CD8-positive, alpha-beta memory T cell (primary cell): ENCODE data around the gene ADORA3. TPM values are rescaled to one million over a fixed set of nuclear protein-coding genes. Genes with fewer than 3 reads are reported as not detected.

Experiments used
- CTCF ChIA-PET: fragments of 350-600 bp; sonication (Branson Sonifier 250); formaldehyde crosslinking; loops from one replicate; lab custom pipeline; 2021; ENCODE audit warnings: antibody characterized with exemption; lab: Charles Lee
- POLR2A ChIA-PET: fragments of 350-600 bp; sonication (Branson Sonifier 250); formaldehyde crosslinking; loops from one replicate; lab custom pipeline; 2021; ENCODE audit warnings: antibody characterized with exemption; lab: Charles Lee
- DNase-seq, 5 donors: peaks; one replicate each; pipeline versions ENCODE4 v3.0.0 to v3.0.0-alpha.2; 2020 to 2022; ENCODE audit warnings: mixed read lengths in 1 of 5
- H3K27ac ChIP-seq: one replicate; pipeline ENCODE4 v1.7.0; 2013; ENCODE audit warnings: low read depth, mild to moderate bottlenecking, low read length, moderate library complexity
- H3K27me3 ChIP-seq: 2 replicates; pipeline ENCODE4 v1.7.0; 2013; ENCODE audit warnings: low read length, mild to moderate bottlenecking; ENCODE audit not compliant: insufficient read depth, poor library complexity, severe bottlenecking
- H3K36me3 ChIP-seq: 2 replicates; pipeline ENCODE4 v1.7.0; 2013; ENCODE audit warnings: mild to moderate bottlenecking, low read length, moderate library complexity; ENCODE audit not compliant: insufficient read depth
- H3K4me1 ChIP-seq: 2 replicates; pipeline ENCODE4 v1.7.0; 2013; ENCODE audit warnings: mild to moderate bottlenecking, low read length, moderate library complexity; ENCODE audit not compliant: insufficient read depth
- H3K4me3 ChIP-seq: 2 replicates; pipeline ENCODE4 v1.7.0; 2013; ENCODE audit warnings: mild to moderate bottlenecking, low read length
- H3K9me3 ChIP-seq: 2 replicates; pipeline ENCODE4 v1.7.0; 2013; ENCODE audit warnings: mild to moderate bottlenecking, low read length
- H3K27ac Mint-ChIP-seq, 8 donors: one replicate each; pipeline ENCODE4 v1.8.0; 2020 to 2021; ENCODE audit warnings: mixed read lengths in 8 of 8, mild to moderate bottlenecking in 6 of 8, inconsistent platforms in 3 of 8, moderate library complexity in 3 of 8
- H3K27me3 Mint-ChIP-seq, 2 donors: one replicate each; pipeline ENCODE4 v1.8.0; 2020 to 2021; ENCODE audit warnings: mixed read lengths in 2 of 2, mild to moderate bottlenecking in 1 of 2, moderate library complexity in 1 of 2
- H3K36me3 Mint-ChIP-seq, 3 donors: one replicate each; pipeline ENCODE4 v1.8.0; 2020 to 2021; ENCODE audit warnings: mixed read lengths in 3 of 3, inconsistent platforms in 1 of 3, mild to moderate bottlenecking in 1 of 3
- H3K4me1 Mint-ChIP-seq, 3 donors: one replicate each; pipeline ENCODE4 v1.8.0; 2020 to 2021; ENCODE audit warnings: mixed read lengths in 3 of 3, inconsistent platforms in 1 of 3, mild to moderate bottlenecking in 1 of 3
- H3K4me3 Mint-ChIP-seq, 7 donors: one replicate each; pipeline ENCODE4 v1.8.0; 2020 to 2021; ENCODE audit warnings: mixed read lengths in 7 of 7, mild to moderate bottlenecking in 6 of 7, moderate library complexity in 4 of 7, inconsistent platforms in 2 of 7
- H3K9me3 Mint-ChIP-seq, 5 donors: one replicate each; pipeline ENCODE4 v1.8.0; 2020 to 2022; ENCODE audit warnings: mixed read lengths in 5 of 5, mild to moderate bottlenecking in 3 of 5, moderate library complexity in 2 of 5, inconsistent platforms in 1 of 5
- polyA plus RNA-seq: library from polyadenylated mRNA; unstranded; fragments of 300-500 nt; fragmentation: Illumina TruSeq; gene quantifications from one replicate; pipeline ENCODE4 v1.2.3, GENCODE V29; 2021
- total RNA-seq, 2 experiments: library from RNA; stranded (reverse); gene quantifications; one replicate each; pipeline ENCODE4 v1.2.3, GENCODE V29; 2021

The ADORA3 gene
- total and polyA plus RNA-seq, 3 experiments from 2014 or later: 0.39 to 0.51 TPM; not detected in 1

DNA sequence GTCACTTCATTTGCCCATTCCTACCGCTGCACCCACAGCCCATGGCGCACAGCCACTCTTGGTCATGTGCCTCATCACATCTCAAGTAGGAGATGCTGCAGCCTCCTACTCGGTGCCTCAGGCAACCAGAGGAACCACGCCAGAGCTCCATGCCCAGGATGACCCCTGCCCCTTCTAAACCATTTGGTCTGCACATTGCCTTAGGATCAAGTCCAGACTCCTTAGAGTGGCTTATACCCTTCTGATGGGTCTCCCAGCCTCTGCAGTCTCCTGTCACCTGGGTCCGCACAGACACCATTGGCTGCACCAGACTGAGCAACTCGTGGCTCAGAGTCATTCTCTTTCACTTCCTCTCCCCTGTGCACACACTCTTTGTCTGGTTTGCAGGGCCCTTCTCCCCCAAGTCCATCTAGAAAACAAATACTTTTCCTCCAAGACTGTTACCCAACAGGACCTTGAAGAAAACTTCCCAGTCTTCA is 2.2 kb upstream of the ADORA3 start:
- ChIA-PET POLR2A (no interaction called here), CTCF (interaction anchor here (3.6 to 4.7 kb wide), 2 partner anchors 12 to 208 kb away, joined by 51 read pairs; no protein-coding TSS in a partner anchor)
- Mint-ChIP-seq H3K9me3 (no peaks in the 10 kb centered on the region), H3K27ac (peak overlapping the region; percentile 47 to 91 (median 72)), H3K4me3 (peak overlapping the region in 2 of 7 donors; percentile 7 to 35), H3K36me3 (no peaks in the 10 kb centered on the region), H3K4me1 (peaks cover 64 to 70% (median 70%) of the 10 kb centered on the region in 3 donors), H3K27me3 (no peaks in the 10 kb centered on the region)
- no peak for DNase-seq
- Histone ChIP-seq H3K4me3 (no peak overlapping the region), H3K9me3 (no peaks in the 10 kb centered on the region), H3K4me1 (peaks cover 70% of the 10 kb centered on the region), H3K36me3 (no peaks in the 10 kb centered on the region), H3K27me3 (no peaks in the 10 kb centered on the region), H3K27ac (no peak overlapping the region)

DNA sequence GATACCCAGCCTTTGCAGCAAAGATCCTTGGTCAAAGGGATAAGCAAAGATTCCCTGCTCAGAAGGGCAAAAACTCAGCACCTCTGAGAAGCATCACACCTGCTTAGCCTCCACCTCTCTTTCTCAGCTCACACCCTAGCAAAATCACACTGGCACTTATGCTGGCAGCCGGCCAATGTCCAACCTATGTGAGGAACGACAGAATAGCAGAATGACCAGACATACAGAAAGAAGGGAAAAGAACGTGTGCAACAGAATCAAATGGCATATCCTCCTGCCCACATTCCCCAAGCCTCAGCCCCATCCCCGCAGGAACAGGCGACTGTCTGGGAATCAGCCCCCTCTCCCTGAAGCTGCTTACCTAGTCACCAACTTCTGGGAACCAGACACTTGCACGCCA is 664 bp upstream of the ADORA3 start:
- H3K27me3 ChIP-seq: no peaks in the 10 kb centered on the region
- H3K27ac Mint-ChIP-seq: peak overlapping the region in 5 of 8 donors; percentile 2 to 88 (median 74)
- no peaks in the 10 kb centered on the region for H3K36me3 ChIP-seq
- H3K4me1 Mint-ChIP-seq: peaks cover 57 to 70% (median 70%) of the 10 kb centered on the region in 3 donors
- no peak overlapping the region for H3K4me3 Mint-ChIP-seq
- no peak overlapping the region for H3K27ac ChIP-seq
- H3K4me1 ChIP-seq: peaks cover 63% of the 10 kb centered on the region
- H3K9me3 Mint-ChIP-seq: no peaks in the 10 kb centered on the region
- H3K27me3 Mint-ChIP-seq: no peaks in the 10 kb centered on the region
- H3K36me3 Mint-ChIP-seq: no peaks in the 10 kb centered on the region
- DNase-seq: no peak
- POLR2A ChIA-PET: no interaction called here
- CTCF ChIA-PET: interaction anchor here (0.7 to 1.9 kb wide), 3 partner anchors 18 to 26 kb away, joined by 3 to 7 read pairs (median 6); no protein-coding TSS in a partner anchor
- no peaks in the 10 kb centered on the region for H3K9me3 ChIP-seq
- no peak overlapping the region for H3K4me3 ChIP-seq

GRCh38 chr1:111501645-111502044 is 1.8 kb downstream of the ADORA3 start:
- H3K4me3 Mint-ChIP-seq: no peak overlapping the region
- Histone ChIP-seq H3K36me3 (no peaks in the 10 kb centered on the region), H3K4me1 (peaks cover 42% of the 10 kb centered on the region), H3K27me3 (no peaks in the 10 kb centered on the region), H3K4me3 (no peak overlapping the region), H3K27ac (no peak overlapping the region), H3K9me3 (peaks cover 2% of the 10 kb centered on the region)
- no peaks in the 10 kb centered on the region for H3K27me3 Mint-ChIP-seq
- ChIA-PET CTCF (interaction anchor here (1.2 kb wide), 1 partner anchor 11 kb away, joined by 3 read pairs; no protein-coding TSS in a partner anchor), POLR2A (no interaction called here)
- H3K27ac Mint-ChIP-seq: no peak overlapping the region
- peaks cover 0 to 8% (median 1%) of the 10 kb centered on the region in 3 donors for H3K36me3 Mint-ChIP-seq
- H3K4me1 Mint-ChIP-seq: peaks cover 42 to 56% (median 50%) of the 10 kb centered on the region in 3 donors
- H3K9me3 Mint-ChIP-seq: peaks cover 0 to 2% (median under 1%) of the 10 kb centered on the region in 5 donors
- no peak for DNase-seq

DNA sequence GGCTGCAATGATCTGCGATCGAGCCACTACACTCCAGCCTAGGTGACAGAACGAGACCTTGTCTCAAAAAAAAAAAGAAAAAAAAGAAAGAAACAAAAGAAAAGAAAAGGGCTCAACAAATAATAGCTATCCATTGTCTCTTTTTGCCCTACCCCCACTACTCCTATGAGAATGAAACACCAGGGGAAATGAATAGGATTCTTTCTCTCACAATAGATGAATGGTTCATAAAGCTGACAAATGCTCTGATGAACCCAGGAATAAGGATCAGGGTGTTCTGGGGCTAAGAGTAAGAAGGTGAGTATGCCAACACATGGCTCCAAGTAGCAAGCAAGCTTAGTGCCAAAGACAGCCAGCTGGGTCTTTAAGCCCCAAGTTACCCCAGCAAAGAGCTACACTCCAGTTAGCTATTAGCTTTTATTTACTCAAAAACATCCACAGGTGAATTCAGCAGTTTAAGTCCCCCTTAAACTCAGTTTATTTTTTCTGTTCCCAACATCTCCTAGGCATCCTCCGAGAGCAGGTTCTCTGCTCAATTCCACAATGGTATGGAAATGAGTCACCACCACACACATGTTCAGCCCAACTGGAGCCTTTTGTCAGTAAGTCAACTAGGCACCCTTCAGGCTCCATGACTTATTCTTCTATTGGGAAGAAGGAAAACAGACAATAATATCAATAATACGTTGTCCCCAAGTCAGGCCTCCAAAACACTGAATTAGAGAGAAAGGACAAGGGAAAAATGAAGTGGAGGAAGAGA is 4.2 kb downstream of the ADORA3 start:
- peaks cover 18% of the 10 kb centered on the region for H3K4me1 ChIP-seq
- no peak overlapping the region for H3K4me3 Mint-ChIP-seq
- no peak for DNase-seq
- H3K9me3 ChIP-seq: peaks cover 5% of the 10 kb centered on the region
- H3K4me3 ChIP-seq: no peak overlapping the region
- H3K9me3 Mint-ChIP-seq: peaks cover 0 to 9% (median 5%) of the 10 kb centered on the region in 5 donors
- no peak overlapping the region for H3K27ac ChIP-seq
- peaks cover 0 to 14% (median 4%) of the 10 kb centered on the region in 3 donors for H3K36me3 Mint-ChIP-seq
- POLR2A ChIA-PET: interaction anchor here (0.6 to 1.6 kb wide), 2 partner anchors 8 to 28 kb away, joined by 4 to 7 read pairs; no protein-coding TSS in a partner anchor
- no peaks in the 10 kb centered on the region for H3K27me3 Mint-ChIP-seq
- H3K27me3 ChIP-seq: no peaks in the 10 kb centered on the region
- no peak overlapping the region for H3K27ac Mint-ChIP-seq
- no peaks in the 10 kb centered on the region for H3K36me3 ChIP-seq
- H3K4me1 Mint-ChIP-seq: peaks cover 19 to 35% (median 26%) of the 10 kb centered on the region in 3 donors
- CTCF ChIA-PET: interaction anchor here (0.8 to 3.9 kb wide), 5 partner anchors 9 to 84 kb away, joined by 3 to 27 read pairs (median 3); no protein-coding TSS in a partner anchor

GRCh38 chr1:111497592-111497991 is 5.8 kb downstream of the ADORA3 start:
- Histone ChIP-seq H3K4me3 (no peak overlapping the region), H3K9me3 (peaks cover 5% of the 10 kb centered on the region), H3K27ac (no peak overlapping the region), H3K27me3 (no peaks in the 10 kb centered on the region), H3K36me3 (no peaks in the 10 kb centered on the region), H3K4me1 (peaks cover 2% of the 10 kb centered on the region)
- peaks cover 0 to 14% (median 4%) of the 10 kb centered on the region in 3 donors for H3K36me3 Mint-ChIP-seq
- H3K9me3 Mint-ChIP-seq: peaks cover 0 to 9% (median 5%) of the 10 kb centered on the region in 5 donors
- no peaks in the 10 kb centered on the region for H3K27me3 Mint-ChIP-seq
- DNase-seq: no peak
- H3K4me3 Mint-ChIP-seq: no peak overlapping the region
- CTCF ChIA-PET: interaction anchor here (1.1 to 3.9 kb wide), 3 partner anchors 10 to 21 kb away, joined by 3 to 27 read pairs (median 3); no protein-coding TSS in a partner anchor
- POLR2A ChIA-PET: no interaction called here
- no peak overlapping the region for H3K27ac Mint-ChIP-seq
- peaks cover 3 to 18% (median 9%) of the 10 kb centered on the region in 3 donors for H3K4me1 Mint-ChIP-seq

- H3K4me1 ChIP-seq: no peaks in the 10 kb centered on the region
- Mint-ChIP-seq H3K4me3 (no peak overlapping the region), H3K36me3 (peaks cover 0 to 14% (median 4%) of the 10 kb centered on the region in 3 donors), H3K9me3 (peaks cover 0 to 9% (median 5%) of the 10 kb centered on the region in 5 donors), H3K27me3 (no peaks in the 10 kb centered on the region), H3K4me1 (peaks cover 2 to 12% (median 6%) of the 10 kb centered on the region in 3 donors), H3K27ac (no peak overlapping the region)
- POLR2A ChIA-PET: no interaction called here
- DNase-seq: no peak
- H3K27me3 ChIP-seq: no peaks in the 10 kb centered on the region
- H3K27ac ChIP-seq: no peak overlapping the region
- CTCF ChIA-PET: interaction anchor here (1.1 to 3.9 kb wide), 4 partner anchors 11 to 273 kb away, joined by 3 to 27 read pairs (median 4); no protein-coding TSS in a partner anchor
- H3K9me3 ChIP-seq: peaks cover 5% of the 10 kb centered on the region
- no peaks in the 10 kb centered on the region for H3K36me3 ChIP-seq
- no peak overlapping the region for H3K4me3 ChIP-seq
Measured at GRCh38 chr1:111496398-111496797, 7.0 kb downstream of the ADORA3 start.

DNA sequence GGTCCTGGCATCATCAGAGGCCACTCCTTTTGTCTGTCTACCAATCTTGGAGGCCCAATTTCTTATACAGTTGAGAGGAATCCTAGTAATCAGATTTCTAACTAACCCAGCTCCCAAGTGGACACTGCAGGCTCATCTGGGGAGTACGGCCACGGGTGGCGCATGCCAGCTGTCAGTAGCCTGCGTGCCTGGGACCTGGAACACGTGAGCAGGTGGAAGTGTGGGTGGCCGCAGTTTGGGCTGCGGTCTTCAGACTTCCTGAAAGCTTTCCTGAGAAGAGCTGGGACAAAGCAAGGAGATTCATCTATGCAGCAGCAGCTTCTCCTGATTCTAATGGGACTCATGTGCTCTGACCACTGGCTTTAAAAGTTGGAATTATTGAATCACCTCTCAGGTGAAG is 12.4 kb downstream of the ADORA3 start:
- no peak for DNase-seq
- no peaks in the 10 kb centered on the region for H3K36me3 ChIP-seq
- Mint-ChIP-seq H3K9me3 (peaks cover 0 to 4% (median 0%) of the 10 kb centered on the region in 5 donors), H3K36me3 (peaks cover 0 to 4% (median 0%) of the 10 kb centered on the region in 3 donors), H3K27me3 (no peaks in the 10 kb centered on the region), H3K4me1 (no peaks in the 10 kb centered on the region), H3K27ac (no peak overlapping the region), H3K4me3 (no peak overlapping the region)
- no peaks in the 10 kb centered on the region for H3K27me3 ChIP-seq
- no peaks in the 10 kb centered on the region for H3K9me3 ChIP-seq
- no peak overlapping the region for H3K27ac ChIP-seq
- no peak overlapping the region for H3K4me3 ChIP-seq
- CTCF ChIA-PET: interaction anchor here (1.0 kb wide), 1 partner anchor 10 kb away, joined by 3 read pairs; no protein-coding TSS in a partner anchor
- H3K4me1 ChIP-seq: no peaks in the 10 kb centered on the region
- POLR2A ChIA-PET: no interaction called here
